Muscle of arm (tissue), 12 donors: ENCODE measurements around the gene CHI3L1. TPM values are rescaled to one million over a fixed set of nuclear protein-coding genes. Genes with fewer than 3 reads are reported as not detected.

ENCODE experiments used
- DNase-seq: peaks from one replicate; pipeline ENCODE4 v3.0.0-alpha.2; 2013
- polyA plus RNA-seq, 12 donors: library from polyadenylated mRNA; unstranded; fragments of 120-200 nt; gene quantifications; one replicate each; pipeline ENCODE4 v1.2.1, GENCODE V29; 2013; ENCODE audit not compliant: insufficient read length in 12 of 12

The CHI3L1 gene
- polyA plus RNA-seq, 12 donors = 0.16 to 4.6 (median 0.78) TPM; not detected in 2

DNA sequence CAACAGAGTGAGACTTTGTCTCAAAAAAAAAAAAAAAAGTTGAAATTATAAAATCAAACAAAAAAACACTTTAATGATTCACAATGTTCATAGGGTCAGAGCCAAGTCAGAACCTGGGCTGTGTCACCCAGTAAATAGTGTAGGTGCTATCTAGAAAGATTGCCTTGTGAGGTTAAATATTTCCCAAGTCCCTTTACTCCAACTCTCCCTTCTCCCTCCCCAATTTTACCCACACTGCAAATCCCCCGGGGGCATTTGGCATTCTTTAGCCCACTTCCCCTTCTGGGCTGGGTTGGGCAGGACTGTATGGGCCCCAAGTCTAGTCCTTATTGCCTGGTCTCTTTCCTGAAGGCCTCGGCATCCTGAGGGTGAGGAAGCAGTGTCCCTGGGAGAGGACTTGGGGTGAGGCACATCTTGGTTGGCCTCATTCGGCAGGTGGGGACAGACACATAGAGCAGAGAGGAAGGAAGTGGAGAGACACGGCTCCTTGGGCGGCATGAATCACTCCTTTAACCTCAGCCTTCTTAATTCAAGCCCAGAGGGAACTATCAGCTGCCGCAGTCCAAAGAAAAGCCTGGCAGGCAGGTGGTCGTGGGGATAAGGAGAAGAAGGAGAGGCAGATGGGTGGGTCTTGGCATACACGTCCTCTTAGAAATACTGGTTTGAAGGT is 50.7 kb downstream of the CHI3L1 start:
- DNase-seq = no peak

DNA sequence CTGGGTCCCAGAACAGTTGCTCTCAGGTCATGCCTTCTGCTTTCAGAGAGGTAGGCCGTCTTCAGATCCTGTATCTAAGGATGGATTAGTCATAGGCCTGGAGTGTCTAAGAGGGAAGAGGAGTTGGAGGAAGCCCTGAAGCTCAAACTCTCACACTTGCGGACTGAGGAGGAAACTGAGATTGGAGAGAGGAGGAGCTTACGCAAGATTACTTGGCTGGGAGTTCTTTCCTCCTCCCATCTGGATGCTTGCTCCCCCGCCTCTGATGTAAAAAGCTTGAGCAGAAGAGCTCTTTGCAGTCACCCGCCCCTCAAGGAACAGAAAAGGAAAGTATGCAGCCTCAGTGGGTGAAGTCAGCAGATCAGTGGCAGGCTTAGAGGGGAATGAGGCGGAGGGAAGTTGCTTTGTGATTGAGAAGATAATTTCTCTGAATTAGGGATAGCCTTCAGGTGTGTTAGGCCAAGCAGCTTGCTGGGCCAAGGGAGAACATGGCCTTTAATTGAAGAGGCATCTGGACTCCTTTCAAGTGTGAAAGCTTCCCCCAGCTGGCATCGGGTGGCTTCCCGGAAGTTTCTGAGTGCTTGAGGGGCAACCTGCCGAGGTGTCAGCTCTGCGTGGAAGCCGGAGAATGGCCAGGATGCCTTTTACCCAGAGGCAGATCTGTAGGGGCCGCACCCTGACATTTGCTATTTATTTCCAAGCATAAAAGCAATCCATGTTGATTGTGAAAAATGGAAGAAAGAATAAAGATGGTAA is 52.4 kb downstream of the CHI3L1 start:
- no peak for DNase-seq

DNA sequence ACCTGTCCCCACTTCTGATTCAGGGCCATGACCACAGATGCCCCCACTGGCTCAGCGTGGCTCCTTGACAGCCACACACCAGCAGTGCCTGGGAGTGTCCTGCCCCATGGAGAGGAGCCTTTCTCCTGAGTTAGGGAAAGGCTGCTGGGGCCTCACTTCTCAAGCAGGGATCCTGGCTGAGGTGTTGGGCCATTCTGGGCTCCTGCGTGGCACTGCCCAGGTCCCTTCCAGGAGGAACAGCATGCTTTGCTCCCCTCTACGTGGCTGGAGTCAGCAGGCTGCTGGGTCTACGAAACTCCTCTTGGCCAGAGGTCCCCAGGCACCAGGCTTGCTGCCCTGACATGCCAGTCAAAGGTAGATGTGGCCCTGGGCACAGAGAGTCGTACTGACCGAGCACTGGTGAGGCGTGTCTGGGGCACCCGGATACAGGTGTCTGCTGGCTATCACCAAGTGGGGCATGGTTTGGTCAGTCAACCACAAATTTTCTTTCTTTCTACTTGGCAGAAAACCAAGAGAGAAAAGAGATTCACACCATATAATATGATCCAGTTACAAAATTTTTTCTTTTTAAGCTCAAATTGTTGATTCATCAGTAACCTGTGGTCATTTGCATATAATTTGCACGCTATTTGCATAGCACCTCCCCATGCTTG is 54.8 kb downstream of the CHI3L1 start:
- no peak for DNase-seq

DNA sequence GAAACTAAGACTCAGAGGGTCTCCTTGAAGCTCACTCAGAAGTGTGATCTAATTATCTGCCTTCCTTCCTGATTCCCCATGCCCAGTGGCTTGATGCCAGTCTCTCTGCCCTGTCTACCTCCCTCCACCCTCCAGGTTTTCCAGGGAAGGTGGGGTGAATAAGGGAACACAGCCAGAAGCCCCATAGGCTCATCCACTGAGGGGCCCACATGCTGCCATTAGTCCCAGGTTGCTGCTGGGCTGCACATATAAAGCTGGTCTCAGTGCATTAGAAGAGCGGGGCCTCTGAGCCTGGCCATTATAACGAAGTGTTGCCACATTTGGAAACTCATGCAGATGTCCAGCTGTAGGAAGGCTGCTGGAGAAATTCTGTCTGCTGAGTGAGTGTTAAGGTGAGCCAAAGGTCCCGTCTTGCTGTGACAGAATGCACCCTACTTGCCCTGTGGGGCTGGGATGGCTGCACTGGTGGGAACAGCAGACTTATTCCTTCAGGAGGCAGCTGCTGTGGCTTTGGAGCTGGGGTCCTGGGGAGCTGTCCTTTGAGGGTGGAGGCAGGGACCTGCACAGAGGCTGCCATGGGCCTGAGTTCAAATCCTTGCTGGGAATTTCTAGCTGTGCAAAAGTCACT is 56.0 kb downstream of the CHI3L1 start:
- DNase-seq = no peak

DNA sequence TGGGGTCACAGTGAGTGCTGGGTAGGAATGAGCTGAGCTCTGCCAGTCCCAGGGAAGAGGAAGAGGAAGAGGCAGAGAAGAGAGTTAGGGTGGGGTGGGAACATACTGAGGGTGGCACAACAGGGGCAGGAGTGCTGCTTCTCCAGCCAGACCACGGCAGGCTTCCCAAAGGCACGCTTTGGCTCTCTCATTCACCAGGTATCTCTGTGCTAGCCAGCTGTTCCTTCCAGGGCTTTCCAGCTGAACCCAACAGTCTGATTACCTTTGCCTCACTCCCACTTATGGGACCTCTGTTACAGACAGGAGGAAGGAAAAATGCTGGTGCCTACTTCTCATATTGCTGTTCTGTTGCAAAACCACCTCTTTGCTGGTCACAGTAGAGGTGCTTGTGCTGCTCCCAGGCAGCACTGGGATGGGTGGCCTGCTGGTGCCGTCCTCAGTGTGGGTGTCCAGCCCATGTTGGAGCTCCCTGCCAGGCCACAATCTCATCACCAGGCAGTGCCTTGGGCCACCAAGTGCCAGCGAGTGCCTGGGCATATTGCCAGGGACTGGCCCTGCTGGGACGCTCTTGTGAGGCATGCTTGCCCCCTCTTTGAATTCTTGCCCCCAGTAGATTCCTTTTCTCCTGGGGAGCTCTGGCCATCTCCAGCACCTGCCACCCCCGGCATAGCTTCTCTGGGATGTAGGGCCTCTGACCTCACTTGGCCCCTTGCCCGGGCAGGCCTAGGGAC is 56.8 kb downstream of the CHI3L1 start:
- no peak for DNase-seq

Other genes starting within 250 kb of the CHI3L1 start
- gene ADIPOR1, start 228.4 kb downstream of the CHI3L1 start, polyA plus RNA-seq = 10 to 100 TPM in 11 of 12 donors, not detected in 1; 61.1 to 98.8 (median 72.9) TPM
- 100 to 1,000 TPM in 2 of 12 donors, 10 to 100 TPM in 9, not detected in 1; 40.7 to 109 (median 80.3) TPM for gene CYB5R1, start 219.4 kb downstream of the CHI3L1 start, polyA plus RNA-seq
- gene TMEM183A, start 179.3 kb downstream of the CHI3L1 start, polyA plus RNA-seq = 10 to 100 TPM in 11 of 12 donors, not detected in 1; 33.4 to 54.2 (median 37.2) TPM
- gene PPFIA4, start 160.2 kb downstream of the CHI3L1 start, polyA plus RNA-seq = 10 to 100 TPM in 11 of 12 donors, not detected in 1; 23.9 to 70.8 (median 49.7) TPM
- gene MYOG, start 100.7 kb downstream of the CHI3L1 start, polyA plus RNA-seq = 100 to 1,000 TPM; 147 to 598 (median 360) TPM
- 1 to 10 TPM in 10 of 12 donors, not detected in 2; 2.1 to 8.3 (median 3.2) TPM for gene ADORA1, start 59.0 kb downstream of the CHI3L1 start, polyA plus RNA-seq
- 100 to 1,000 TPM in 11 of 12 donors, not detected in 1; 134 to 423 (median 239) TPM for gene MYBPH, start 10.9 kb downstream of the CHI3L1 start, polyA plus RNA-seq
- under 1 TPM in 10 of 12 donors, not detected in 2; 0.20 to 0.91 (median 0.58) TPM for gene CHIT1, start 43.0 kb upstream of the CHI3L1 start, polyA plus RNA-seq
- gene BTG2, start 118.8 kb upstream of the CHI3L1 start, polyA plus RNA-seq = 100 to 1,000 TPM in 3 of 12 donors, 10 to 100 TPM in 8, not detected in 1; 63.4 to 246 (median 81.3) TPM
- 100 to 1,000 TPM in 7 of 12 donors, 10 to 100 TPM in 4, not detected in 1; 58.3 to 225 (median 113) TPM for gene FMOD, start 164.4 kb upstream of the CHI3L1 start, polyA plus RNA-seq